ENCODE measurements around the gene SOX5.
"Not testable (repeated sequence)": the region's sequence is repeated elsewhere in the genome, so short reads cannot be mapped to it uniquely, and the experiment has no call there.

The SOX5 gene

DNA sequence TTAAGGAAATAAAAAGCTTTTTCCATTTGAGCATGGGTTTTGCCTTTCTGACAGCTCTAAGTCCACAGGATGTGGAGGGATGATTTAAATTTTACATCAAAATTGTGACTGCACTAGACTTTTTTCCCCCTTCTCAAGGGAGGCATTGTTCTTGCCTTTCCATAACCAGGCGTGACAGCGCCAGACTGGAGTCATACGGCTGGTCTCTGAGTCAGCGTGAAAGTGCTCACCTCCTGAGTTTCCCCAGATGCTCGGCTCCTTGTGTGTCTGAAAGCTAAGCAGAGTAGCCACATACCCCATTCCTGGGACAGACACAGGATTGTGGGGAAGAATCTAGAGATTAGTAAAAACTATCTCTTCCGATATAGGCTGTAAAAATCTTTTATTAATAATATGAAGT is 43.1 kb downstream of the SOX5 start:
- DNase-seq (no peak), ATAC-seq (no peak)

DNA sequence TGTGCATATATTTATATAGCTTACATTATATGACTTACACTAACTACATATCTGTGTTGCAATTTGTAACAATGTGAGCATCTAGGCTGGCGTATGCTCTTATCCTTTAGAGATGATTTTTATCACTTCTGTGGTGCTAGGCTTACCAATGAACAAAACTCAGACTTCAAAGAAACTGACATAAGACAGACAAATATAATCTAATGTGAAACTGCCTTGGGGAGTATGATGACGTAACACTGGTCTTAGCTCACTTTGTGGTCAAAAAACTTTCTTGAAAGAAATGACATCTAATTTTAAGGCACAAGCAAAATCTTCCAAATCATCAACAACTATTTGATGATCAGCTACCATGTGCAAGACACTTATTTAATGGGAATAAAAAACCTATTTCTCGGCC is 50.0 kb downstream of the SOX5 start:
- no peak for DNase-seq
- ATAC-seq = no peak

DNA sequence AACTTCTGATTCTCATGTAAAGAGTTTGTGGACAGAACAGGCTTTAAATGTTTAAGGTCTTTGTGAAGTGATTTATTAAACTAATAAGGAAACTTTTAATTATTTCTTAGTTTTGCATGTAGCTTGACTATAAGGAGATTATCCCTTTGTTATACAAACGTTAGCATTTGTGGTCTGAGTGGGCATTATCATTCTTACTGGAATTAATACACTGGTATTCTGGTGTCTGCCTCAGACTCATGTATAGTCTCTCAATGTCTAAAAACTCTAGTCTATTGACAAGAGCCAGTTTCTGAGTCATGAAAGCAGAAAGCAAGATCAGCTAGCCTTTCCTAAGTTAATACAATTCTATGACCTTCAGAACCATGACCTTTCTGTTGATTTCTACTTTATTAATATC is 51.3 kb downstream of the SOX5 start:
- DNase-seq (no peak), ATAC-seq (no peak)

- ATAC-seq (no peak), DNase-seq (no peak)
These were observed 53.7 kb downstream of the SOX5 start for GRCh38 chr12:23895792-23896218.

DNA sequence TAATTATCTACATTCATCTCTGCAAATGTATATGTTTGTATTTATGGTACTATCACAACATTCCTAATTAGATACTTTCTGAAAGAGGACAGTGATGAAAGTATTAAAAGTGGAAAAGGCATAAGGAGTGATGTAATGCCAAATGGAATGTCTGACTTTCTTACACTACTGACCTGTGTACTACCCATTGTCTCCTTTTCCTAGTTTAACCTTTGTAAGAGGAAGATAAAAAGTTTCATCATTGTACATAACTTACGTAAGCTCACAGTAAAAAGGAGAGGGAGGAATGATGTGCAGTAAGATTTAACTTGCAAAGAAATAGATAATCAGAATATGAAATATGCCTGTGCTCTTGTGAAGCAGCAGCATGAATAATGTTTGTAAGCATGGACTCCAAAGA is 55.9 kb downstream of the SOX5 start:
- ATAC-seq = no peak
- no peak for DNase-seq

DNA sequence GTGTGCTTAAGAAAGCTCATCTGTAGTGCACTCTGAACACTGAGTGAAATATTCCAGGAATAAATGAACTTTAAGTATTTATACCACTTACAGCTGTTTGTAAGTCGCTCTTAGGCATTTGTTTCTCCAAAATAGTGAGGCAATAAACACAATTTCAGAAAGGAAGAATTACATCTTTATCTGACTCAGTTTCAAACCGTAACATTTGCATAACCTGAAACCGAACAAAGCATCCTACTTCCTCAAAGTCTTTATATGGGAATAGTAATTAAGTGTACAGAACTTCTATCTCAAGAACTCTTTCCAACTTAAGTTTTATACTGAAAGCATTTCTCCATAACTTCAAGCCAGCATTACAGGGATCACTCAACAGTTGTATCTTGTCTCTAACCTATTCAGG is 58.4 kb downstream of the SOX5 start:
- ATAC-seq (no peak), DNase-seq (no peak)

- DNase-seq (no peak), ATAC-seq (no peak)
These were observed 60.4 kb downstream of the SOX5 start for GRCh38 chr12:23889069-23889440.

GRCh38 chr12:23888396-23889068 is 60.9 kb downstream of the SOX5 start:
- DNase-seq (no peak), ATAC-seq (no peak)

DNA sequence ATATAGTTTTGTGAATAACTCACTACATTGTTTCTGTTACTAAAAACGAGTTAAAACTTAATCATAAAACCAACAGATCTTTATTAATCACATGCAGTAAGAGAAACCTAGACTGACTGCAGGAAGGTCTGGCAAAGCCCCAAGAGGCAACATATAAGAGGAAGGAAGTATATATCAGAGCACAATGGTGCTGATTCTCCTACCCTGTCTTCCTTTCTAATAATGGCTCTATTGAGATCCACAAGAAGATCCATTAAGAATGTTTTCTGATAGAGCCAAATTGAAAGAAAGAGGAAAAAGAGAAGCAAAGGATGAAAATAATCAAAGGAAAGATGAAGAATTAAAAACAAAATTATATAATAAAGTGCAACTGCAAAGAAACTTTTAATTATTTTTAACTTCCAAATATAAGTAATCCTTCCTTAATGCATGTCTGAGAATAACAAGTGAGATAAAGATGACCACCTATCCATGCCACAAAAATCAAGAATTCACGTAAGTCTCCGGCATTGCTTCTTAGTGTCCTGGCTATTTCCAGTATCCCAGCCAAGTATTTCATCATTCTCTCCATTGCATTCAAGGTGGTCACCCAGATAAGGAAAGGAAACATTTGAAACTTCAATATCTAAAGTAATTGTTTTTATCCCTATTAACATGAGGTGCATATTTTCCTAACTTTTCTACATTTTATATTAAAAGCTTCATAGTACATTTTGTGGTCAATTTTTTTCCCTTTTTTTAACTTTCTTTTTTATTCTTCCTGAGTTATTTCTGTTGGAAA is 62.2 kb downstream of the SOX5 start:
- no peak for DNase-seq

DNA sequence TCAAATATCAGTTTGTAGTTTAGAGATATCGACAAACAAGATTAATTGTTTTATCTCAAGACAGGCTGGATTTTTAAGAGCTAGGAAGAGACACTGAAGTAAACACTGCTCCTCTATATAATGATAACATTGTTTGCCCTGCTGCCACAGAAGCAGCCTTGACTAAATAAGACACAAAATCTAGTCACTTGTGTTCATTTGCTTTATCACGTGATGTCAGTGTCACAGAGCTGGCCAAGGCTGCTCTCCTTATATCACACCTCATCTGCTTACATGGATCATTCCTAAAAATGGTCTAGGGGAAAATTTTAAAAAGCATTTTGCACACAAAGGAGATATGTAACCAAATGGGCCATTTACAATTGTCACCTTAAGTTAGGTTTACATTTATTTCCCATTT is 64.1 kb downstream of the SOX5 start:
- ATAC-seq (no peak), DNase-seq (no peak)

More for the DNA sequence above, 62.2 kb downstream of the SOX5 start:
- ATAC-seq = no peak

DNA sequence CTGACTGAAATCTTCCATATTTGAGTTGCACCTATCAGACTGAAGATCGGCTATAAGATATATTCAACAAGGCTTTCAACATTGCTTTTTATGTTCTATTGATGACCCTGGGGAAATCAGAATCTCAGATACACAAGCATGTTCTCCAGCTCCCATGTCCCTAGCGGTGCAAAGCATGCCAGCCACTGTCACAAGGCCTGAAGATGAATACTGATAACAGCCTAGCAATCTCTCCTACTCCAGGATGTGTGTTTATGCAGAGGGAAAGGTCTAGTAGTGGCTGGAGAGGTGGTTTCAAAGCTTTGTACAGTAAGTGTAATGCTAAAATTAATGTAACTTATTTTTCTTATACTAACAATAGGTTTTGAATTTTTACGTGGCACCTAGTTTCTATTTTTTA is 64.6 kb downstream of the SOX5 start:
- ATAC-seq = no peak

GRCh38 chr12:23880988-23881387 is 68.5 kb downstream of the SOX5 start:
- no peak for ATAC-seq
- DNase-seq = no peak

More for the DNA sequence above, 64.6 kb downstream of the SOX5 start:
- no peak for DNase-seq

GRCh38 chr12:23876618-23877017 is 72.9 kb downstream of the SOX5 start:
- ATAC-seq = not testable (repeated sequence)

GRCh38 chr12:23867794-23868193 is 81.7 kb downstream of the SOX5 start:
- ATAC-seq (no peak), DNase-seq (no peak)

More at GRCh38 chr12:23876618-23877017, 72.9 kb downstream of the SOX5 start:
- DNase-seq = not testable (repeated sequence)

- ATAC-seq = no peak
These were observed 86.8 kb downstream of the SOX5 start for GRCh38 chr12:23862701-23863100.

GRCh38 chr12:23860019-23860418 is 89.5 kb downstream of the SOX5 start:
- DNase-seq = no peak
- ATAC-seq = no peak

More at GRCh38 chr12:23862701-23863100, 86.8 kb downstream of the SOX5 start:
- no peak for DNase-seq

- ATAC-seq = no peak
- DNase-seq = no peak
These were observed 92.3 kb downstream of the SOX5 start for GRCh38 chr12:23857178-23857577.

DNA sequence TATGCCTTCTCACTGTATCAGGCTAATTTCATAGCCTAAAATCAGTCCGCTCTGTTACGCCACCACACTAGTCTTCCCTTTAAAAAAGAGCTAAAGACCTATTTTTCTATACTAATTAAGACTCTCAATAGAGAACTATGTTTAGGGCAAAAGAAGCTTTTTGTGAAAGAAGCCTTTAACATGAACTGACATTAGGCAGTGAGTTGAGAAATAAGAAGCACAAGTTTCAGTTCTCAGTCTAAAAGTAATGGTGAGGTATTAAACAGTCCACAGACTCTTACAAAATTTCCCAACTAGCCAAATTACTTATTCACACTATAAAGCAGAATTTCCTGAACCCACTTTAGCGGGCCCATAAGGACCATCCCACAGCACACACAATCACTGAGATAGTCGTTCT is 93.7 kb downstream of the SOX5 start:
- ATAC-seq (no peak), DNase-seq (no peak)

- ATAC-seq = no peak
- DNase-seq = no peak
These were observed 94.9 kb downstream of the SOX5 start for GRCh38 chr12:23854598-23854997.

GRCh38 chr12:23853640-23854039 is 95.8 kb downstream of the SOX5 start:
- no peak for DNase-seq
- no peak for ATAC-seq

- no peak for DNase-seq
- ATAC-seq = no peak
These were observed 97.9 kb downstream of the SOX5 start for GRCh38 chr12:23851602-23852001.

- DNase-seq (no peak), ATAC-seq (no peak)
These were observed 101.6 kb downstream of the SOX5 start for GRCh38 chr12:23847857-23848256.

GRCh38 chr12:23843958-23844357 is 105.5 kb downstream of the SOX5 start:
- DNase-seq = no peak

DNA sequence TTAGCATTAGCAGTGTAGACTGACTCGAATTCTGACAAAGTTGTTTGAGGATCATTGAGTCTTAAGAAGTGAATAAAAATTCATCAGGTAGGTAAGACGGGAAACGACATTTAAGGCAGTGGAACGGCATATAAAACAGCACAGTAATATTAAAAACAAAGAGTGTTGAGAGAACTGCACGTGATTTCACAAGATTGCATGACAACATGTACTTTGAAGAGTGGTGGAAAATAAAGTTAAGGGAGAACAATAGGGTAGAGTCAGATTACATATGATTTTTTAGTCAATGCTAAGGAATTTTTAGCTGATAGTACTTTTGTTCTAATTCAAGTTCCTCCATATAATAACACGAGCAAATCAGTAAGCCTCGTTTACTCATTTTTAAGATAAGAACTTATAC is 115.4 kb downstream of the SOX5 start:
- no peak for DNase-seq
- ATAC-seq = no peak

More at GRCh38 chr12:23843958-23844357, 105.5 kb downstream of the SOX5 start:
- no peak for ATAC-seq

Data from stimulated activated naive CD8-positive, alpha-beta T cell treated with anti-CD3 and anti-CD28 coated beads, Interleukin-15, Interleukin-2, amounts not matched to agents 100 U/mL and 50 U/mL, for 24 hours (primary cell).